Measurements from ENCODE around the gene FREM1. TPM values are rescaled to one million over a fixed set of nuclear protein-coding genes. Genes with fewer than 3 reads are reported as not detected.

Gene FREM1
- total RNA-seq, 2 experiments from 2014 or later, result not detected

- Histone ChIP-seq H3K9me3 (ENCODE audit: low read length) (no peaks in the 10 kb centered on the region), H4K20me1 (ENCODE audit: insufficient read depth, low read length) (no peaks in the 10 kb centered on the region), H3K4me2 (ENCODE audit: low read length) (no peak overlapping the region), H3K27ac (ENCODE audit: low read depth, low read length, poor library complexity, severe bottlenecking) (no peak overlapping the region), H3K4me1 (ENCODE audit: insufficient read depth, low read length, poor library complexity, severe bottlenecking) (no peaks in the 10 kb centered on the region), H2AFZ (ENCODE audit: low read length) (no peak overlapping the region), H3K79me2 (ENCODE audit: insufficient read depth, low read depth, low read length) (no peaks in the 10 kb centered on the region), H3K9me2 (ENCODE audit: insufficient read depth, low read length) (no peaks in the 10 kb centered on the region), H3K36me3 (ENCODE audit: insufficient read depth, low read length) (no peaks in the 10 kb centered on the region), H3K4me3 (ENCODE audit: low read depth, low read length, poor library complexity, severe bottlenecking) (no peak overlapping the region)
- TF ChIP-seq EZH2phosphoT487 (IDR thresholded peaks at IDR 0.05; ENCODE audit: borderline replicate concordance, low read depth, low read length) (no peak), CTCF (conservative IDR thresholded peaks at IDR 0.05; ENCODE audit: low read length) (no peak)
- DNase-seq (ENCODE audit: low spot score), result no peak
- POLR2A ChIA-PET, result no interaction called here
- CTCF ChIA-PET (ENCODE audit: unreplicated experiment), result no interaction called here
- BruUV-seq (replicated peaks), result no TSS peak
- intact Hi-C loops (cut with micrococcal nuclease; ENCODE audit: unreplicated experiment), result no loop called here
Measured at GRCh38 chr9:14733133-14733532, 177.1 kb downstream of the FREM1 start.

DNA sequence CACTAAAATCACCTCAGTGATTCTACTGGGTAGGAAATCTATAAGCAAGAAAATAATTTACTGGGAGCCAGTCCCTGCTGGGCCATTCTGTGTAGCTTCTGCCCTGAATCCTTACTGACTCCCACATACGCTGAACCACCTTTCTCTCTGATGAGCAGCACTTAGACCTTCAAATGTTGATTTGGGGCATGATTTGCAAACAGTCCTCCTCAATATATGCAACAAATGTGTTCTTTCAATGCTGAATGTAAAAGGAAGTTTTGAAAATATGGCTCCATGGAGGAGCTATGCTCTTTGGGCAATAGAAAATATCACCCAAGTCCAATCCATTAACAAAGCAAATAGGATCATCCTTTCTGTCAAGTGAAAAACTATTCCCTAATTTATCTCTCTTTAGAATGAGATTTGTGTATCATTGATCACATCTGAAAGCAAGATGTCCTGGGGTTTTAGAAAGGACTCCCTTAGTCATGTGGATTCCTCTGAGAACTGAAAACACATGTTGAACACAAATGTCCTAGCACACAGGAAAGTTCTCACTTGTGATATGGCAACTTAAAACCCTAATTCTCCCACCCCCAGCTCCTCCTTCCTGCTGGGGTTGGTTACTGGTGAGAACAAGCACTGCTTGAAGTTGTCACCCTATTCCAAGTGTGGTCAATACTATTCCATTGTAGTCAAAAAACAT lies 178.8 kb downstream of the FREM1 start:
- Histone ChIP-seq H3K9me3 (ENCODE audit: low read length) (no peaks in the 10 kb centered on the region), H3K79me2 (ENCODE audit: insufficient read depth, low read depth, low read length) (no peaks in the 10 kb centered on the region), H4K20me1 (ENCODE audit: insufficient read depth, low read length) (no peaks in the 10 kb centered on the region), H3K36me3 (ENCODE audit: insufficient read depth, low read length) (no peaks in the 10 kb centered on the region), H2AFZ (ENCODE audit: low read length) (no peak overlapping the region), H3K4me1 (ENCODE audit: insufficient read depth, low read length, poor library complexity, severe bottlenecking) (no peaks in the 10 kb centered on the region), H3K4me3 (ENCODE audit: low read depth, low read length, poor library complexity, severe bottlenecking) (no peak overlapping the region), H3K4me2 (ENCODE audit: low read length) (no peak overlapping the region), H3K9me2 (ENCODE audit: insufficient read depth, low read length) (no peaks in the 10 kb centered on the region), H3K27ac (ENCODE audit: low read depth, low read length, poor library complexity, severe bottlenecking) (no peak overlapping the region)
- POLR2A ChIA-PET, result interaction anchor here (0.7 kb wide), 1 partner anchor 349 kb away, joined by 3 read pairs; no protein-coding TSS in a partner anchor
- intact Hi-C loops (cut with micrococcal nuclease; ENCODE audit: unreplicated experiment), result no loop called here
- CTCF ChIA-PET (ENCODE audit: unreplicated experiment), result no interaction called here
- DNase-seq (ENCODE audit: low spot score), result no peak
- TF ChIP-seq CTCF (conservative IDR thresholded peaks at IDR 0.05; ENCODE audit: low read length), result no peak
- no peak for TF ChIP-seq EZH2phosphoT487 (IDR thresholded peaks at IDR 0.05; ENCODE audit: borderline replicate concordance, low read depth, low read length)
- BruUV-seq (replicated peaks), result no TSS peak

GRCh38 chr9:14730461-14730898 lies 179.7 kb downstream of the FREM1 start:
- intact Hi-C loops (cut with micrococcal nuclease; ENCODE audit: unreplicated experiment), result no loop called here
- BruUV-seq (replicated peaks), result no TSS peak
- Histone ChIP-seq H2AFZ (ENCODE audit: low read length) (no peak overlapping the region), H4K20me1 (ENCODE audit: insufficient read depth, low read length) (no peaks in the 10 kb centered on the region), H3K27ac (ENCODE audit: low read depth, low read length, poor library complexity, severe bottlenecking) (no peak overlapping the region), H3K4me1 (ENCODE audit: insufficient read depth, low read length, poor library complexity, severe bottlenecking) (no peaks in the 10 kb centered on the region), H3K9me2 (ENCODE audit: insufficient read depth, low read length) (no peaks in the 10 kb centered on the region), H3K4me2 (ENCODE audit: low read length) (no peak overlapping the region), H3K36me3 (ENCODE audit: insufficient read depth, low read length) (no peaks in the 10 kb centered on the region), H3K79me2 (ENCODE audit: insufficient read depth, low read depth, low read length) (no peaks in the 10 kb centered on the region), H3K9me3 (ENCODE audit: low read length) (no peaks in the 10 kb centered on the region), H3K4me3 (ENCODE audit: low read depth, low read length, poor library complexity, severe bottlenecking) (no peak overlapping the region)
- CTCF ChIA-PET (ENCODE audit: unreplicated experiment), result no interaction called here
- TF ChIP-seq CTCF (conservative IDR thresholded peaks at IDR 0.05; ENCODE audit: low read length) (no peak), EZH2phosphoT487 (IDR thresholded peaks at IDR 0.05; ENCODE audit: borderline replicate concordance, low read depth, low read length) (no peak)
- POLR2A ChIA-PET, result interaction anchor here (0.6 kb wide), 1 partner anchor 19 kb away, joined by 3 read pairs; no protein-coding TSS in a partner anchor
- no peak for DNase-seq (ENCODE audit: low spot score)

All from OCI-LY7 (cell line).